HG03378 (cell line): ENCODE measurements around the gene SPAG7.

Experiments used
- ATAC-seq: cut with Tn5 transposase; IDR thresholded peaks from one replicate; pipeline ENCODE4 v1.9.1; 2021; ENCODE audit warnings: mild to moderate bottlenecking, moderate library complexity; ENCODE audit not compliant: unreplicated experiment

SPAG7 gene

GRCh38 chr17:4978726-4979125, 11.1 kb upstream of the SPAG7 start:
- no peak for ATAC-seq

GRCh38 chr17:4974115-4974670, 6.6 kb upstream of the SPAG7 start:
- ATAC-seq = no peak

GRCh38 chr17:4973256-4974114, 5.9 kb upstream of the SPAG7 start:
- ATAC-seq = no peak

GRCh38 chr17:4972752-4973151, 5.1 kb upstream of the SPAG7 start:
- no peak for ATAC-seq

GRCh38 chr17:4972322-4972721, 4.7 kb upstream of the SPAG7 start:
- no peak for ATAC-seq

- no peak for ATAC-seq
Observed at GRCh38 chr17:4971826-4972225, 4.2 kb upstream of the SPAG7 start.

- no peak for ATAC-seq
Observed at GRCh38 chr17:4970273-4970672, 2.7 kb upstream of the SPAG7 start.

GRCh38 chr17:4969551-4970173, 2.0 kb upstream of the SPAG7 start:
- ATAC-seq = no peak

GRCh38 chr17:4969047-4969550, 1.5 kb upstream of the SPAG7 start:
- no peak for ATAC-seq

GRCh38 chr17:4968486-4969046, 949 bp upstream of the SPAG7 start:
- no peak for ATAC-seq

GRCh38 chr17:4966844-4967538, 626 bp downstream of the SPAG7 start:
- peak; percentile 78 for ATAC-seq

GRCh38 chr17:4965311-4965986, 2.2 kb downstream of the SPAG7 start:
- no peak for ATAC-seq

- no peak for ATAC-seq
Observed at GRCh38 chr17:4960279-4960922, 7.2 kb downstream of the SPAG7 start.

- ATAC-seq = no peak
Observed at GRCh38 chr17:4959261-4959965, 8.2 kb downstream of the SPAG7 start.

GRCh38 chr17:4958102-4958501, 9.5 kb downstream of the SPAG7 start:
- no peak for ATAC-seq

GRCh38 chr17:4956493-4957061, 11.0 kb downstream of the SPAG7 start:
- no peak for ATAC-seq

GRCh38 chr17:4955091-4955490, 12.5 kb downstream of the SPAG7 start:
- no peak for ATAC-seq

GRCh38 chr17:4953451-4953961, 14.1 kb downstream of the SPAG7 start:
- no peak for ATAC-seq

- no peak for ATAC-seq
Observed at GRCh38 chr17:4951486-4951885, 16.1 kb downstream of the SPAG7 start.
